GM13977 (cell line): ENCODE measurements around the gene PLEKHA8.
A peak's percentile ranks its signal among the peaks of the same experiment; 100 is the strongest.

Experiments
- DNase-seq: peaks from one replicate; pipeline ENCODE4 v3.0.0; 2012; ENCODE audit warnings: low spot score
- in situ Hi-C: fragments of 300-500 bp; cut with MboI; formaldehyde crosslinking; loops from one replicate; pipeline ENCODE4 v1.12.0; 2022; ENCODE audit warnings: low sequenced_read_pairs, low pct_unique_long_range_greater_than_20kb, mixed read lengths, inconsistent platforms; ENCODE audit not compliant: unreplicated experiment
- TF ChIP-seq, protein P1 (sequence below): IDR thresholded peaks from 2 replicates; pipeline ENCODE4 v1.5.1; 2012; ENCODE audit warnings: mild to moderate bottlenecking, control low read depth; ENCODE audit not compliant: insufficient read depth; ENCODE audit errors: extremely low read depth, missing control alignments

PLEKHA8 gene

DNA sequence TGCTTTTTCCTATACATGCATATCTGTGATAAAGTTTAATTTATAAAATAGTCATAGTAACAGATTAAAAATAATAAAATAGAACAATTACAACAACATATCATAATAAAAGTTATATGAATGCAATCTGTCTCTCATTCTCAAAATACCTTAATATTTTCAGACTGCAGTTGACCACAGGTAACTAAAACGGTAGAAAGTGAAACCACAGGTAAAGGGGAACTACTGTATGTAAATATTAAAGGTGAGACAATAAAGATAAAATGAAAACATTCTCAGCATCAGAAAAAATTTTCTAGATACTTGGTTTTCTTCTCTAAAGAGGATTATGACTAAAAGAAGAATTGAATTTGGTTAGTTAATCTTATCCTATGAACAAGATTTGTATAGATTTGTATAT is 7.7 kb upstream of the PLEKHA8 start:
- TF ChIP-seq, protein P1, sequence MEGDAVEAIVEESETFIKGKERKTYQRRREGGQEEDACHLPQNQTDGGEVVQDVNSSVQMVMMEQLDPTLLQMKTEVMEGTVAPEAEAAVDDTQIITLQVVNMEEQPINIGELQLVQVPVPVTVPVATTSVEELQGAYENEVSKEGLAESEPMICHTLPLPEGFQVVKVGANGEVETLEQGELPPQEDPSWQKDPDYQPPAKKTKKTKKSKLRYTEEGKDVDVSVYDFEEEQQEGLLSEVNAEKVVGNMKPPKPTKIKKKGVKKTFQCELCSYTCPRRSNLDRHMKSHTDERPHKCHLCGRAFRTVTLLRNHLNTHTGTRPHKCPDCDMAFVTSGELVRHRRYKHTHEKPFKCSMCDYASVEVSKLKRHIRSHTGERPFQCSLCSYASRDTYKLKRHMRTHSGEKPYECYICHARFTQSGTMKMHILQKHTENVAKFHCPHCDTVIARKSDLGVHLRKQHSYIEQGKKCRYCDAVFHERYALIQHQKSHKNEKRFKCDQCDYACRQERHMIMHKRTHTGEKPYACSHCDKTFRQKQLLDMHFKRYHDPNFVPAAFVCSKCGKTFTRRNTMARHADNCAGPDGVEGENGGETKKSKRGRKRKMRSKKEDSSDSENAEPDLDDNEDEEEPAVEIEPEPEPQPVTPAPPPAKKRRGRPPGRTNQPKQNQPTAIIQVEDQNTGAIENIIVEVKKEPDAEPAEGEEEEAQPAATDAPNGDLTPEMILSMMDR = no peak
- no peak for DNase-seq
- in situ Hi-C loops = no loop called here

DNA sequence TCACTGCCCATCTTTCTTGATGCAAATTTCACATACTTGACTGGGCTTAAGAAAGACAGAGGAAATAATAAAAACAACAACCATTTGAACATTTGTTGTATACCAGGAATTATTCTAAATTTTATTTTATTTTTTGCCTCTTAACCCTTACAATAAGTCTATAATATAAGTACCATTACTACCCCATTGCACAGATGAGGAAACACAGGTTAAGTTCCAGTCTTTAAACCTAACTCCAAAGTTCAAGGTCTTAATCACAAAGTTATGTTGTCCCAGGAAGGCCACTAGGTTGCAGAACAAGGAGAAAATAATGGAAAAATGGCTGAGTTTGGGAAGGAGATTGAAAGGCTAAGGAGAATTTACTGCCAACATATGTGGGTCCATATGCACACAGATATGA is 5.2 kb upstream of the PLEKHA8 start:
- TF ChIP-seq, protein P1 = no peak
- no peak for DNase-seq
- in situ Hi-C loops = no loop called here

DNA sequence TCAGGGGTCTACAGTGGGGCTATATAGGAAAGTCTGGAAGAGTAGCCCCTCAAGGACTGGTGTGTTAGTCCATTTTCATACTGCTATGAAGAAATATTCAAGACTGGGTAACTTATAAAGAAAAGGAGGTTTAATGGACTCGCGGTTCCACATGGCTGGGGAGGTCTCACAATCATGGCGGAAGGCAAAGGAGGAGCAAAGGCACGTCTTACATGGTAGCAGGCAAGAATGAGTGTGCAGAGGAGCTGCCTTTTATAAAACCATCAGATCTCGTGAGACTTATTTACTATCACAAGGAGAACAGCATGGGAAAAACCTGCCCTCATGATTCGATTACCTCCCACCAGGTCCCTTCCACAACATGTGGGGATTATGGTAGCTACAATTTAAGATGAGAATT is 4.7 kb upstream of the PLEKHA8 start:
- DNase-seq = no peak
- in situ Hi-C loops = no loop called here
- TF ChIP-seq, protein P1 = no peak

DNA sequence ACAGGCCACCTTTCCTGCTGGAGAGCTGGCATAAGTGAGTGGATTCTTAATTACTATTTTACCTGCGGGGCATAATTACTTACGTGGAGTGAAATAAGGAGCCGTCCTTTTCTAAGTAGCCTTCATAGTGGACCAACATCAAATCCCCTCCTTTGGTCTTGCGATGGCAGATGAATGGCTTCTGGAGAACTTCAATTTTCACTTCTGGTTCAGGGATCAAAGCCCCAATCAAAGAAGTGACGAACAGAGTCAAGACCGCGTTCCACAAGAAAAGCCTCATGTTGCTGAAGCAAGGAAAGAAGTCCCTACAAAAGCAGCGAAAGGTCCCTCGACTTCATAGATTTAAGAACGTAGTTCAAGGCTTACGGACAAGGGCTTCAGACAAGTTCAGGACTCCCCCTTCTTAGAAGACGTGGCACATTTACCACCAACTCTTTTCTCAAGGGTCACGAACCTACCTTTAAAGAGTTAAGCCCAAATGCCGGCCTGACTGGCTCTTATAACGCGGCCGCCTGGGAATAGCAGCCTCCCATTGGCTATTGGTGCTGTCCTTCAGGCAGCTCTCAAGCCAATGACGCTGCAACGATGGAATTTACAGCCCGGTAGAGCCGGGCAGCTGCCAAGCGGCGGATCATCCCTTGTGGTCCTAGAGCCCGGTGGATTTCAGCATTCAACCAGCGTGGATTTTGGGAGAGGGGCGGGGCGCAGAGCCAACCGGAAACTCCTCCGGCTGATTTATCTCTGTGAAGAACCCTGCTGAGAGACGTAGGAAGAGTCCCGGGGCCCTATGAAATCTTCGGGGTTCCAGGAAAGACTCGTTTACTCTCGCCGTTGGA is 1.8 kb upstream of the PLEKHA8 start, which contains the start of gene FKBP14:
TSS of gene FKBP14 (minus strand) at position 474 of the 836 bp plus-strand sequence. CDS start at position 280, 194 bp downstream.
- TF ChIP-seq, protein P1 = no peak
- in situ Hi-C loops = no loop called here
- DNase-seq = peak; percentile 90

DNA sequence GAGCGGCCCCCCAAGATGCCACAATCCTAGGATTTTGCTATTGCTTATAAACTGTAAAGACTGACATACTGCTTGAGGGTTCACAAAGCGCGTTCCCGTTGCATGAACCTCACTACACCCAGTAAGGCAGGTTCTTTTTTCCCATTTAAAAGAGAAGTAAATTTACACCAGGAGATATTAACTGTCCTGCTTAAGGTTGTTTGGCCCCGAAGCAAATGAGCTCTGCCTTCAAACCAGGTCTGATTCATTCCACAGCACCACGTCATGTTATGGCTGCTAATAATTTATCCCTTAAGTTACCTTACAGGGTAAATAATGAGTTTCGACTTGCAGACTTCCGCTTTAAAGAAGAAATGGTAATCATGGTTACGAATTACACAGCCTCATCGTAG is 1.2 kb upstream of the PLEKHA8 start:
- DNase-seq = peak; percentile 73
- TF ChIP-seq, protein P1 = no peak
- in situ Hi-C loops = no loop called here

DNA sequence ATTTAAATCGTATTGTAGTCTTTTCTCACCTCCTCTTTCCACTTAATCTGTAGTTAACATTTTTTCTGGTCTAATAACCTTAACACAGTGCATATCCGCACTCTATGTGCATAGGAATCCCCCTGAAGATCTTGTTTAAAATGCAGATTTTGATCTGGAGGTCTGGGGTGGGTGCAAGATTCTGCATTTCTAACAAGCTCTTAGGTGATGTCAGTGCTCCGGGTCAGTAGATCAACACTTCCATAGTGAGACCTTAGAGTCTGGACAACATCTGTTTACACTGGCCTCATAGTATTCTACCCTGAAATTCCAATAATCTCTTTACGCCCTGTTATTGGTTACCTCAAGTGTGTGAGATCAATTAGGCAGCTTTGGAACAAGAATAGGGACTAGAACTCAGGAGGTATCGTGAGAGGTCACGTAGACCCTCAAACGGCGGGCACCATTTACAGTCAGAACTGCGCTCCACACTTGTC is 434 bp upstream of the PLEKHA8 start:
- TF ChIP-seq, protein P1 = no peak
- DNase-seq = no peak
- in situ Hi-C loops = no loop called here
